Ovary (tissue), 3 donors: ENCODE data around the gene IMMP2L.

Experiments
- CTCF ChIP-seq, 3 donors: fragments of 450-650 bp in 2 of 3; fragments of 200-600 bp in 1 of 3; IDR thresholded peaks; one replicate each; pipeline versions ENCODE4 v1.5.1 to v1.8.0; 2016 to 2022; ENCODE audit warnings: antibody characterized with exemption in 3 of 3, mild to moderate bottlenecking in 1 of 3
- EP300 ChIP-seq: sonication (generic); formaldehyde crosslinking; IDR thresholded peaks from one replicate; pipeline ENCODE4 v1.6.1; 2017; ENCODE audit warnings: antibody characterized with exemption
- donor health status: DM: no; HTN: no; CAD: no.

- TF ChIP-seq CTCF (IDR thresholded peaks at IDR 0.05) (no peak), EP300 (no peak)
These were observed 734.9 kb downstream of the IMMP2L start for GRCh38 chr7:110827287-110827855.
